GM12878 (cell line): ENCODE data around the gene PPP1R9B. TPM values are rescaled to one million over a fixed set of nuclear protein-coding genes. Genes with fewer than 3 reads are reported as not detected.

Source experiments
- ATAC-seq: fragments of 200-7000 bp; cut with Tn5 transposase; 3 replicates; pipeline ENCODE4 v1.9.1; 2020; ENCODE audit warnings: mild to moderate bottlenecking, moderate library complexity
- BruUV-seq: library from RNA; stranded (reverse); fragments of 400-500 nt; replicated peaks from 2 replicates; lab custom pipeline; 2021; lab: Mats Ljungman, UMichigan
- CTCF ChIA-PET: fragments of 300-600 bp; sonication (Branson Sonifier 250); formaldehyde crosslinking; extraction: SDS; loops from one replicate; lab custom pipeline; 2021; ENCODE audit warnings: inconsistent platforms; lab: Yijun Ruan, JAX
- POLR2A ChIA-PET: fragments of 350-600 bp; formaldehyde crosslinking; extraction: SDS; loops from one replicate; lab custom pipeline; 2021; ENCODE audit warnings: inconsistent platforms; lab: Charles Lee
- RAD21 ChIA-PET: fragments of 300-600 bp; sonication (Branson Sonifier 250); formaldehyde crosslinking; loops from one replicate; lab custom pipeline; 2023; ENCODE audit warnings: antibody characterized with exemption; ENCODE audit not compliant: unreplicated experiment; lab: Charles Lee
- SMC1A ChIA-PET: fragments of 300-600 bp; sonication (Branson Sonifier 250); formaldehyde crosslinking; loops from one replicate; lab custom pipeline; 2023; ENCODE audit not compliant: unreplicated experiment, uncharacterized antibody; lab: Charles Lee
- DNase-seq: peaks from one replicate; pipeline ENCODE4 v3.0.0-alpha.2; 2011; ENCODE audit warnings: low read depth, low spot score
- FAIRE-seq: peaks from 3 replicates; lab custom pipeline; 2011; peaks lifted over from hg19 to GRCh38; lab: Jason Lieb, UNC
- H2AFZ ChIP-seq: 2 replicates; pipeline ENCODE4 v1.6.0; 2011; ENCODE audit warnings: low read depth, low read length, control low read depth; ENCODE audit not compliant: control insufficient read depth
- H3K27ac ChIP-seq: 2 replicates; pipeline ENCODE4 v1.5.1; 2011; ENCODE audit warnings: control low read depth; ENCODE audit not compliant: control insufficient read depth, insufficient read depth
- H3K27me3 ChIP-seq, 2 experiments: replicated peaks in 1 of 2; 2 replicates each; pipeline versions ENCODE4 v1.6.0 to v1.6.1; 2011; ENCODE audit warnings: low read length in 1 of 2; ENCODE audit not compliant: control insufficient read depth in 2 of 2, insufficient read depth in 2 of 2
- H3K36me3 ChIP-seq, 2 experiments: 2 replicates each; pipeline ENCODE4 v1.5.1; 2011; ENCODE audit warnings: low read length in 1 of 2; ENCODE audit not compliant: control insufficient read depth in 2 of 2, insufficient read depth in 2 of 2
- H3K4me1 ChIP-seq: 2 replicates; pipeline ENCODE4 v1.6.1; 2011; ENCODE audit warnings: mild to moderate bottlenecking, low read length, moderate library complexity, mixed read lengths; ENCODE audit not compliant: control insufficient read depth, insufficient read depth
- H3K4me2 ChIP-seq: 2 replicates; pipeline ENCODE4 v1.6.0; 2011; ENCODE audit warnings: control low read depth; ENCODE audit not compliant: control insufficient read depth, insufficient read depth
- H3K4me3 ChIP-seq: fragments of 200-600 bp; sonication (generic); 2 replicates; pipeline ENCODE4 v1.5.1; 2016
- H3K79me2 ChIP-seq: 2 replicates; pipeline ENCODE4 v1.6.0; 2011; ENCODE audit warnings: low read length; ENCODE audit not compliant: control insufficient read depth, insufficient read depth
- H3K9ac ChIP-seq: 2 replicates; pipeline ENCODE4 v1.8.0; 2011; ENCODE audit warnings: low read length, control low read depth, mixed read lengths; ENCODE audit not compliant: control insufficient read depth, insufficient read depth
- H3K9me3 ChIP-seq: replicated peaks from 3 replicates; pipeline ENCODE4 v1.5.1; 2011; ENCODE audit warnings: mild to moderate bottlenecking, low read length; ENCODE audit not compliant: control insufficient read depth, insufficient read depth
- H4K20me1 ChIP-seq: 2 replicates; pipeline ENCODE4 v1.6.0; 2011; ENCODE audit not compliant: control insufficient read depth, insufficient read depth
- CHD2 ChIP-seq: IDR thresholded peaks from 2 replicates; pipeline ENCODE4 v1.6.1; 2011; ENCODE audit warnings: low read depth, low read length, improper control_type of control experiment, borderline replicate concordance
- JUNB ChIP-seq: IDR thresholded peaks from 2 replicates; pipeline ENCODE4 v1.6.1; 2016; ENCODE audit warnings: antibody characterized with exemption, mild to moderate bottlenecking
- JUND ChIP-seq: IDR thresholded peaks from 2 replicates; pipeline ENCODE4 v1.6.1; 2012; ENCODE audit warnings: low read depth, mild to moderate bottlenecking, low read length, improper control_type of control experiment, moderate library complexity
- MXI1 ChIP-seq: fragments of 150-350 bp; IDR thresholded peaks from 2 replicates; pipeline ENCODE4 v1.6.1; 2011; ENCODE audit warnings: low read depth, mild to moderate bottlenecking, inconsistent platforms, low read length, improper control_type of control experiment
- POLR2AphosphoS2 ChIP-seq: IDR thresholded peaks from 2 replicates; pipeline ENCODE4 v1.6.1; 2011; ENCODE audit warnings: low read depth, mild to moderate bottlenecking, low read length, improper control_type of control experiment, moderate library complexity
- POU2F2 ChIP-seq: IDR thresholded peaks from 3 replicates; pipeline ENCODE4 v1.6.1; 2011; ENCODE audit warnings: low read depth, mild to moderate bottlenecking, low read length, borderline replicate concordance
- RAD51 ChIP-seq: fragments of 450-650 bp; IDR thresholded peaks from 2 replicates; pipeline ENCODE4 v1.6.1; 2016; ENCODE audit warnings: moderate library complexity, mild to moderate bottlenecking, inconsistent platforms
- RBBP5 ChIP-seq: fragments of 200-600 bp; sonication (generic); conservative IDR thresholded peaks from 2 replicates; pipeline ENCODE4 v1.6.1; 2016
- TCF7 ChIP-seq: IDR thresholded peaks from 2 replicates; pipeline ENCODE4 v1.6.1; 2014; ENCODE audit warnings: antibody characterized with exemption, borderline replicate concordance
- ZNF384 ChIP-seq: IDR thresholded peaks from 2 replicates; pipeline ENCODE4 v1.6.1; 2012; ENCODE audit warnings: low read depth, mild to moderate bottlenecking, low read length, improper control_type of control experiment, borderline replicate concordance
- WGBS: methylation state at CpG from one replicate; pipeline ENCODE4 v1.1.6; 2016; ENCODE audit warnings: low lambda C conversion rate; ENCODE audit not compliant: insufficient replicate concordance, insufficient coverage; ENCODE audit errors: missing lambda C conversion rate; 5-methylcytosine and 5-hydroxymethylcytosine counted together
- in situ Hi-C: fragments of 300-500 bp; cut with MboI; formaldehyde crosslinking; loops from 9 replicates; pipeline ENCODE4 v1.14.3; 2018; ENCODE audit warnings: mixed read lengths
- intact Hi-C: fragments of 100-400 bp; cut with micrococcal nuclease; formaldehyde crosslinking; loops from one replicate; pipeline ENCODE4 v1.14.2; 2022; ENCODE audit not compliant: unreplicated experiment
- polyA plus RNA-seq, 11 experiments: library from polyadenylated mRNA; depleted of rRNA in 4 of 11; unstranded in 6 of 11; stranded (reverse) in 5 of 11; fragments of >200 nt; fragmentation: Nextera tagmentation in 4 of 11; fragmentation: Illumina TruSeq in 1 of 11; extraction: Ambion mirVana in 4 of 11; extraction: Trizol in 1 of 11; gene quantifications; 1 replicate in 1 of 11; 2 replicates in 10 of 11; pipeline versions ENCODE4 v1.2.1 to v1.2.3, GENCODE V29; 2011 to 2016; ENCODE audit warnings: inconsistent platforms in 2 of 11, missing spikeins in 2 of 11, low read depth in 1 of 11
- total RNA-seq, 4 experiments: library from RNA; depleted of rRNA in 3 of 4; stranded (reverse); fragments of >200 nt in 3 of 4; fragmentation: Illumina TruSeq in 1 of 4; extraction: Trizol in 1 of 4; gene quantifications; 2 replicates each; pipeline versions ENCODE4 v1.2.1 to v1.2.3, GENCODE V29; 2013 to 2021
- TF ChIP-seq, protein P1 (sequence below): IDR thresholded peaks from 2 replicates; pipeline ENCODE4 v1.6.1; 2012; ENCODE audit warnings: mild to moderate bottlenecking, low read depth, low read length
- TF ChIP-seq, protein P2 (sequence below): fragments of 450-650 bp; IDR thresholded peaks from 2 replicates; pipeline ENCODE4 v1.6.1; 2016; ENCODE audit warnings: mild to moderate bottlenecking
- TF ChIP-seq, protein P3 (sequence below): fragments of 450-650 bp; formaldehyde crosslinking; IDR thresholded peaks from 2 replicates; pipeline ENCODE4 v1.4.0; 2022; ENCODE audit warnings: mild to moderate bottlenecking, moderate library complexity
- TF ChIP-seq, protein P4 (sequence below): fragments of 150-350 bp; IDR thresholded peaks from 2 replicates; pipeline ENCODE4 v1.6.1; 2014; ENCODE audit warnings: mild to moderate bottlenecking, low read depth, low read length

PPP1R9B gene
- total and polyA plus RNA-seq, 10 of the 15 experiments (the other 5 are each of a cell fraction or from before 2014, with no cell fraction given) = 0.20 to 107 (median 37.5) TPM

DNA sequence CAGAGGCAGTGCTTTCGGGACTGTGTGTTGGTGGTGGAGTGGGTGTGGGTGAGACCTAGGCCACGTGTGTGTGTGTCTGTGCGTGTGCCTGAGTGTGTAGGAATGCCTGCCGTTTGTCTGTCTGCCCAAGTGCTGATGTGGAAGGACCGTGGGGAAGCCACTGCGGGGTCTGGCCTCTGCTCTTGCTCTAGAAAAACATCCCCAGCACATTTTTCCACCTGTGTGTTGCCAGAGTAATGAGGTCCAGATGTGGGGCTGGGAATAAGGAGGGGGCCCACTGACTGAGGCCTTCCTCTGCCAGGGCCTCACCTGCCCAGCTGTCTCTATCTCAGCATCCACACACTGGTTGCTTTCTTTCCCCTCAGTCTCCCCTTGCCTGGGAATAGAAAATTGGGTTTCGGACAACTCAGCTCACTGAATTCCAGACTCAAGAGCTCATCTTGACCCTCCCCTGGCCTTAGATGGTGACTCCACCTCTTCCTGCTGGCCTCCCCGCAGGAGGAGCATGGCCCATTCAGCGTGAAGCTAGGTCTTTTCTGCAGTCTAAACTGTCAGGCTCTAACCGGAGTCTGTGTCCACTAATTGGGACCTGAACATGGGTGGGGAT is 23.0 kb upstream of the PPP1R9B start:
- ChIA-PET POLR2A (interaction anchor here (1.5 kb wide), 1 partner anchor 19 kb away, joined by 4 read pairs; no protein-coding TSS in a partner anchor), CTCF (interaction anchor here (0.7 to 17.0 kb wide), 4 partner anchors 12 to 79 kb away, joined by 3 to 514 read pairs (median 12); no protein-coding TSS in a partner anchor)
- no peak for TF ChIP-seq JUND
- no peak for TF ChIP-seq TCF7
- no peak for TF ChIP-seq ZNF384
- TF ChIP-seq, protein P1, sequence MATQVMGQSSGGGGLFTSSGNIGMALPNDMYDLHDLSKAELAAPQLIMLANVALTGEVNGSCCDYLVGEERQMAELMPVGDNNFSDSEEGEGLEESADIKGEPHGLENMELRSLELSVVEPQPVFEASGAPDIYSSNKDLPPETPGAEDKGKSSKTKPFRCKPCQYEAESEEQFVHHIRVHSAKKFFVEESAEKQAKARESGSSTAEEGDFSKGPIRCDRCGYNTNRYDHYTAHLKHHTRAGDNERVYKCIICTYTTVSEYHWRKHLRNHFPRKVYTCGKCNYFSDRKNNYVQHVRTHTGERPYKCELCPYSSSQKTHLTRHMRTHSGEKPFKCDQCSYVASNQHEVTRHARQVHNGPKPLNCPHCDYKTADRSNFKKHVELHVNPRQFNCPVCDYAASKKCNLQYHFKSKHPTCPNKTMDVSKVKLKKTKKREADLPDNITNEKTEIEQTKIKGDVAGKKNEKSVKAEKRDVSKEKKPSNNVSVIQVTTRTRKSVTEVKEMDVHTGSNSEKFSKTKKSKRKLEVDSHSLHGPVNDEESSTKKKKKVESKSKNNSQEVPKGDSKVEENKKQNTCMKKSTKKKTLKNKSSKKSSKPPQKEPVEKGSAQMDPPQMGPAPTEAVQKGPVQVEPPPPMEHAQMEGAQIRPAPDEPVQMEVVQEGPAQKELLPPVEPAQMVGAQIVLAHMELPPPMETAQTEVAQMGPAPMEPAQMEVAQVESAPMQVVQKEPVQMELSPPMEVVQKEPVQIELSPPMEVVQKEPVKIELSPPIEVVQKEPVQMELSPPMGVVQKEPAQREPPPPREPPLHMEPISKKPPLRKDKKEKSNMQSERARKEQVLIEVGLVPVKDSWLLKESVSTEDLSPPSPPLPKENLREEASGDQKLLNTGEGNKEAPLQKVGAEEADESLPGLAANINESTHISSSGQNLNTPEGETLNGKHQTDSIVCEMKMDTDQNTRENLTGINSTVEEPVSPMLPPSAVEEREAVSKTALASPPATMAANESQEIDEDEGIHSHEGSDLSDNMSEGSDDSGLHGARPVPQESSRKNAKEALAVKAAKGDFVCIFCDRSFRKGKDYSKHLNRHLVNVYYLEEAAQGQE = no peak
- TF ChIP-seq, protein P2, sequence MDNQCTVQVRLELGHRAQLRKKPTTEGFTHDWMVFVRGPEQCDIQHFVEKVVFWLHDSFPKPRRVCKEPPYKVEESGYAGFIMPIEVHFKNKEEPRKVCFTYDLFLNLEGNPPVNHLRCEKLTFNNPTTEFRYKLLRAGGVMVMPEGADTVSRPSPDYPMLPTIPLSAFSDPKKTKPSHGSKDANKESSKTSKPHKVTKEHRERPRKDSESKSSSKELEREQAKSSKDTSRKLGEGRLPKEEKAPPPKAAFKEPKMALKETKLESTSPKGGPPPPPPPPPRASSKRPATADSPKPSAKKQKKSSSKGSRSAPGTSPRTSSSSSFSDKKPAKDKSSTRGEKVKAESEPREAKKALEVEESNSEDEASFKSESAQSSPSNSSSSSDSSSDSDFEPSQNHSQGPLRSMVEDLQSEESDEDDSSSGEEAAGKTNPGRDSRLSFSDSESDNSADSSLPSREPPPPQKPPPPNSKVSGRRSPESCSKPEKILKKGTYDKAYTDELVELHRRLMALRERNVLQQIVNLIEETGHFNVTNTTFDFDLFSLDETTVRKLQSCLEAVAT = no peak
- TF ChIP-seq RAD51 = no peak
- TF ChIP-seq, protein P3, sequence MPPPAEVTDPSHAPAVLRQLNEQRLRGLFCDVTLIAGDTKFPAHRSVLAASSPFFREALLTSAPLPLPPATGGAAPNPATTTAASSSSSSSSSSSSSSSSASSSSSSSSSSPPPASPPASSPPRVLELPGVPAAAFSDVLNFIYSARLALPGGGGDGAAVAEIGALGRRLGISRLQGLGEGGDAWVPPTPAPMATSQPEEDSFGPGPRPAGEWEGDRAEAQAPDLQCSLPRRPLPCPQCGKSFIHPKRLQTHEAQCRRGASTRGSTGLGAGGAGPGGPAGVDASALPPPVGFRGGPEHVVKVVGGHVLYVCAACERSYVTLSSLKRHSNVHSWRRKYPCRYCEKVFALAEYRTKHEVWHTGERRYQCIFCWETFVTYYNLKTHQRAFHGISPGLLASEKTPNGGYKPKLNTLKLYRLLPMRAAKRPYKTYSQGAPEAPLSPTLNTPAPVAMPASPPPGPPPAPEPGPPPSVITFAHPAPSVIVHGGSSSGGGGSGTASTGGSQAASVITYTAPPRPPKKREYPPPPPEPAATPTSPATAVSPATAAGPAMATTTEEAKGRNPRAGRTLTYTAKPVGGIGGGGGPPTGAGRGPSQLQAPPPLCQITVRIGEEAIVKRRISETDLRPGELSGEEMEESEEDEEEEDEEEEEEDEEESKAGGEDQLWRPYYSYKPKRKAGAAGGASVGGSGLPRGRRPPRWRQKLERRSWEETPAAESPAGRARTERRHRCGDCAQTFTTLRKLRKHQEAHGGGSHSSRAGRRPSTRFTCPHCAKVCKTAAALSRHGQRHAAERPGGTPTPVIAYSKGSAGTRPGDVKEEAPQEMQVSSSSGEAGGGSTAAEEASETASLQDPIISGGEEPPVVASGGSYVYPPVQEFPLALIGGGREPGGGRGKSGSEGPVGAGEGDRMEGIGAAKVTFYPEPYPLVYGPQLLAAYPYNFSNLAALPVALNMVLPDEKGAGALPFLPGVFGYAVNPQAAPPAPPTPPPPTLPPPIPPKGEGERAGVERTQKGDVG (CRISPR knock-in tag) = no peak
- TF ChIP-seq, protein P4, sequence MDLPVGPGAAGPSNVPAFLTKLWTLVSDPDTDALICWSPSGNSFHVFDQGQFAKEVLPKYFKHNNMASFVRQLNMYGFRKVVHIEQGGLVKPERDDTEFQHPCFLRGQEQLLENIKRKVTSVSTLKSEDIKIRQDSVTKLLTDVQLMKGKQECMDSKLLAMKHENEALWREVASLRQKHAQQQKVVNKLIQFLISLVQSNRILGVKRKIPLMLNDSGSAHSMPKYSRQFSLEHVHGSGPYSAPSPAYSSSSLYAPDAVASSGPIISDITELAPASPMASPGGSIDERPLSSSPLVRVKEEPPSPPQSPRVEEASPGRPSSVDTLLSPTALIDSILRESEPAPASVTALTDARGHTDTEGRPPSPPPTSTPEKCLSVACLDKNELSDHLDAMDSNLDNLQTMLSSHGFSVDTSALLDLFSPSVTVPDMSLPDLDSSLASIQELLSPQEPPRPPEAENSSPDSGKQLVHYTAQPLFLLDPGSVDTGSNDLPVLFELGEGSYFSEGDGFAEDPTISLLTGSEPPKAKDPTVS = no peak
- no peak for TF ChIP-seq JUNB
- TF ChIP-seq MXI1 = no peak
- TF ChIP-seq POLR2AphosphoS2 = no peak
- TF ChIP-seq POU2F2 = no peak
- no peak for TF ChIP-seq RBBP5
- TF ChIP-seq CHD2 = no peak

More for the DNA sequence above, 23.0 kb upstream of the PPP1R9B start:
- Histone ChIP-seq H2AFZ (no peak overlapping the region), H3K4me2 (no peak overlapping the region), H3K9me3 (no peaks in the 10 kb centered on the region), H3K27me3 (no peaks in the 10 kb centered on the region), H4K20me1 (no peaks in the 10 kb centered on the region), H3K9ac (no peak overlapping the region), H3K4me3 (no peak overlapping the region), H3K79me2 (no peaks in the 10 kb centered on the region), H3K4me1 (peaks cover 18% of the 10 kb centered on the region), H3K27ac (no peak overlapping the region), H3K36me3 (no peaks in the 10 kb centered on the region)
- ChIA-PET RAD21 (interaction anchor here (0.6 to 1.0 kb wide), 2 partner anchors 27 to 35 kb away, joined by 3 to 4 read pairs; no protein-coding TSS in a partner anchor), SMC1A (interaction anchor here (0.9 to 2.1 kb wide), 3 partner anchors 10 to 42 kb away, joined by 3 to 5 read pairs (median 3); no protein-coding TSS in a partner anchor)
- intact Hi-C loops = no loop called here
- BruUV-seq = no TSS peak
- ATAC-seq (no peak), FAIRE-seq (no peak), DNase-seq (no peak)
- in situ Hi-C loops = no loop called here
- 72% methylated on average over 10 of the region's 10 CpGs for WGBS
